ENCODE results near the gene MYO15A. TPM values are rescaled to one million over a fixed set of nuclear protein-coding genes. Genes with fewer than 3 reads are reported as not detected.

MYO15A gene
- total and polyA plus RNA-seq, 2 donors (not counting 1 experiment from before 2014, with no cell fraction given), result 2.5 to 3.1 TPM

DNA sequence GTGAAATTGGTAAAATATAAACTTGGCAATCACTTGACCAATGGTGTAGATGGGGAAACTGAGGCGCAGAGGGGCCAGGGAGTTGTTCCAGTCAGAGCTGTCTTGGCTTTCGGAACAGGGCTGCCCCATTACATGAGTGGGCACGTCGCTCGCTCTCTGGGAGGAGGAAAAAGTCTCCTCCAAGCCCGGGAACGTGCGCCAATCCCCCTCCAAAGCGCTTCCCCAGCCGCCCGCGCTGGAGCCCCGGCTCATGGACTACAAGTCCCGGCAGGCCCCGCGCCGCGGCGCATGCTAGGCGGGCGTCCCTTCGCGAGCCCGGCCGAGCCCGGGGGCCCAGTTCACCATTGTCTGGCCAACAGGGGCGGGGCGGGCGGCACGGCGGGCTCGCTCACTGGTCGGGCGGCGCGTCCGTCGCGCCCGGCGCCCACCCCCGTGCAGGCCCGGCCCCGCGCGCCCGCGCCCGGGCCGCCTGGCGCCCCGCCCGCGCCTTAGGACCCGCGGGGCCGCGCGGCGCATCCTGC is 116.6 kb downstream of the MYO15A start, which contains the start of gene LLGL1:
LLGL1 (plus strand) TSS at position 515 of the 521 bp plus-strand sequence. CDS start 48 bp downstream, outside the sequence.
- DNase-seq, result peak; percentile 95
- TF ChIP-seq CTCF (IDR thresholded peaks at IDR 0.05) (no peak), EZH2 (IDR thresholded peaks at IDR 0.05; ENCODE audit: borderline replicate concordance, insufficient read depth, low read depth, low read length, poor library complexity, severe bottlenecking) (no peak)
- H3K4me3 ChIP-seq (ENCODE audit: control extremely low read depth in 1 of 5, extremely low read depth in 1 of 5, insufficient read depth in 1 of 5, low read depth in 2 of 5, low read length in 4 of 5), result peak within 1 kb of the TSS; percentile 59 to 80 (median 70)
- no peaks in the 10 kb centered on the region for H3K36me3 ChIP-seq (replicated peaks in 1 of 2; ENCODE audit: control extremely low read depth in 1 of 2, control insufficient read depth in 1 of 2, extremely low read depth in 1 of 2, insufficient read depth in 2 of 2, low read length in 1 of 2)
- Mint-ChIP-seq H3K27me3 (no peaks in the 10 kb centered on the region), H3K4me1 (peaks cover 10% of the 10 kb centered on the region), H3K9me3 (ENCODE audit: insufficient read depth) (no peaks in the 10 kb centered on the region), H3K4me3 (peak within 1 kb of the TSS; percentile 91), H3K27ac (peak within 1 kb of the TSS; percentile 76)
- intact Hi-C loops (cut with micrococcal nuclease), result loop anchor here (1.0 kb wide), 4 partner anchors 35 to 90 kb away; partner anchors contain the start of genes ALKBH5, MIEF2 and SMCR8
- H2AFZ ChIP-seq (ENCODE audit: insufficient read depth, low read depth, low read length, poor library complexity, severe bottlenecking), result peak within 1 kb of the TSS; percentile 90
- peaks cover 10 to 16% of the 10 kb centered on the region in 2 donors for H3K4me1 ChIP-seq (ENCODE audit: control insufficient read depth in 2 of 2, insufficient read depth in 2 of 2, low read length in 2 of 2)
- H3K79me2 ChIP-seq (ENCODE audit: control insufficient read depth, insufficient read depth, low read length), result peaks cover 13% of the 10 kb centered on the region
- H3K27ac ChIP-seq (ENCODE audit: low read length in 2 of 2), result no peak within 1 kb of the TSS
- WGBS (ENCODE audit: insufficient coverage), result under 1% methylated on average over 60 of the region's 60 CpGs
- H3K4me2 ChIP-seq (replicated peaks; ENCODE audit: low read depth, low read length, poor library complexity, severe bottlenecking), result peak within 1 kb of the TSS; percentile 93
- H3K9me3 ChIP-seq (ENCODE audit: control extremely low read depth in 1 of 3, control insufficient read depth in 2 of 3, insufficient read depth in 1 of 3, low read length in 2 of 3), result no peaks in the 10 kb centered on the region
- ATAC-seq (ENCODE audit: low read depth), result peak; percentile 98
- no peaks in the 10 kb centered on the region for H4K20me1 ChIP-seq (ENCODE audit: control insufficient read depth, insufficient read depth, low read length, poor library complexity, severe bottlenecking)
- ChIA-PET CTCF (no interaction called here), POLR2A (interaction anchor here (0.6 kb wide), 2 partner anchors 18 to 402 kb away, joined by 3 to 4 read pairs; no protein-coding TSS in a partner anchor)
- H3K9ac ChIP-seq (ENCODE audit: low read length), result peak within 1 kb of the TSS; percentile 67
- no peaks in the 10 kb centered on the region for H3K27me3 ChIP-seq (replicated peaks in 1 of 4; ENCODE audit: control extremely low read depth in 1 of 4, control insufficient read depth in 3 of 4, insufficient read depth in 4 of 4, low read length in 3 of 4)

Data from B cell (primary cell).